HG03571 (cell line): ENCODE measurements around the gene TIGD2.

Experiments
- ATAC-seq: cut with Tn5 transposase; IDR thresholded peaks from one replicate; pipeline ENCODE4 v1.9.1; 2021; ENCODE audit not compliant: unreplicated experiment

TIGD2 gene

DNA sequence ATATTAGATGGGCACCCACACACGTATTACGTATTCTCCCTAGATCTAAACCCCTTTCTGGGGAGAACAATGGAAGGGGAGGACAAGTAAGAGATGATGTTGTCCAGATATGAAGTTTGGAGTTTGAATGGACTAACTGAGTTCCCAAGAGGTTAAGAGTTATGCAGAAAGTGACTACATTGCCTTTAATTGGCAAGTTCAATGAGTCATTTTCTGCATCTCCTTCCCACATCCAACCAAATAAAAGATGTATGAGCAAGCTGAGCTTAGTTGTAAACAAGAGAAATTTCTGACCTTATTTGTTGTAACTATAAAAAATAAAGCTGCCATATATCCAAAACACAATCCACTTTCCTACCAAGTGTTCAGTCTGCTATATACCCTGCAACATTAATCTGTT lies 50.5 kb downstream of the TIGD2 start:
- no peak for ATAC-seq

DNA sequence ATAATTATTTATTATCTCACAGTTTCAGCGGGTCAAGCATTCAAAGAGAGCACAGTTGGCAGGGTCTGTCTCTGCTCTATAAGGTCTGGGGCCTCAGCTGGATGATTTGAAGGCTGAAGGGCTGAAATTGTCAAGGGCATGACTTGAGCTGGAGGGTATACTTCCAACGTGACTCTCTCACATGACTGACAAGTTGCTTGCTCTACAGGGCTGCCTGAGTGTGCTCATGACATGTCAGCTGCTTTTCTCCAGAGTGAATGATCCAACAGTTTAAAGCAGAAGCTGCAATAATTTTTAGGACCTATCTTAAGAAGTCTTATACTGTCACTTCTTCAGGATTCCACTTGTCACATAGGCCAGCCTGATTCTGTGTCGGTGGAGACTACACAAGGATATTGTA lies 51.2 kb downstream of the TIGD2 start:
- ATAC-seq = no peak

DNA sequence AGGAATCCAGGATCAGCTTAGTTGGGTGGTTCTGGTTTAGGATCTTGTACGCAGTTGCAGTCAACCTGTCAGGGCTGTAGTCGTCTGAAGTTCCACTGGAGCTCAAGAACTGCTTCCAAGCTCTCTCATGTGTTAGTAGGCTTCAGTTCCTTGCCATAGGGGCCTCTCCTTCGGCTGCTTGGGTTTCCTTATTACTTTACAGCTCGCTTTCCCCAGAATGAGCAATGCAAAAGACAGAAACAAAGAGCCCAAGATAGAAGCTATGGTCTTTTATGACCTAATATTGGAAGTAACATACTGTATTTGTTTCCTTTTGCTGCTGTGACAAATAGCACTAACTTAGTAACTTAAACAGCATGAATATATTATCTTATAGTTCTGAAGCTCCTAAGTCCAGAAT lies 51.7 kb downstream of the TIGD2 start:
- no peak for ATAC-seq

DNA sequence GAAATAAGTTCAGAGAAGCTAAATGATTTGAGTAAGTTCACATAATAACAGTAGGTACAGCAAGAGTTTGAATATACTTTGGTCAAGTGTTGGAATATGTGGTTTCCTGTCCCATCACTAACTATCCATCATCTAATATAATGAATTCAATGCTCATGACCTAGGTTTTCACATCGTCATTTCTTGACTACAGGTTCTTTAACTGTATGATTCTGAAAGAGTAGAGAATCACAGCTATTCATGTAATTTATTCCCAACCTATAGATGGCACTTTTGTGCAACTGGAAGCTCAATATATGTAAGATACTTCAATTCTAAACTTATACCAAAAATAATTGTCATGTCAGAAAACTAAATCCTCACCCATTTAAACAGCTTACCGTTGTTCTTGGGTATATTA lies 53.1 kb downstream of the TIGD2 start:
- ATAC-seq = no peak
